ENCODE measurements around the gene CEACAM4.
"Not testable (repeated sequence)": the region's sequence is repeated elsewhere in the genome, so short reads cannot be mapped to it uniquely, and the experiment has no call there.

Gene CEACAM4

DNA sequence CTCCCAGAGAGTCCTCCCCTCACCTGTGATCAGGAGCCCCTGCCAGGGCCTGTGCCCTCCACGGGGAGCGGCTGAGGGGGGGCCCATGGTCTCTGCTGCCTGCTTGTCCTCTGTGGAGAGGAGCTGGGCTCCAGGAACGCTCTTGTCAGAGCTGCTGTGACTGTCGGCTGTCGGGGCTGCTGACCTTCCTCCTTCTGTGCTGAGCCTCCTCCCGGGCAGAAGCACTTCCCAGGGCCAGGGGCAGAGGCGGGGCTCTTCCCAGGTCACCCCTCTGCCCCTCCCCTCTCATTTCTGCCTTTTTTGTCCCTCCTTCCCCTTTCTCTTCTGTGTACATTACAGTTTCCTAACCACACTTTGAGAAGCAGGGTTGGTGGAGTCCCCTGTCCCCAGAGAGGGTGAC is at the start of gene CEACAM4:
TSS of gene CEACAM4 (minus strand) at position 198 of the 400 bp plus-strand sequence. CDS start at position 87, 111 bp downstream.
- DNase-seq (ENCODE audit: low read depth): no peak
- no peak within 1 kb of the TSS for H3K4me3 ChIP-seq (ENCODE audit: low read depth, low read length)
- TF ChIP-seq, protein P1, sequence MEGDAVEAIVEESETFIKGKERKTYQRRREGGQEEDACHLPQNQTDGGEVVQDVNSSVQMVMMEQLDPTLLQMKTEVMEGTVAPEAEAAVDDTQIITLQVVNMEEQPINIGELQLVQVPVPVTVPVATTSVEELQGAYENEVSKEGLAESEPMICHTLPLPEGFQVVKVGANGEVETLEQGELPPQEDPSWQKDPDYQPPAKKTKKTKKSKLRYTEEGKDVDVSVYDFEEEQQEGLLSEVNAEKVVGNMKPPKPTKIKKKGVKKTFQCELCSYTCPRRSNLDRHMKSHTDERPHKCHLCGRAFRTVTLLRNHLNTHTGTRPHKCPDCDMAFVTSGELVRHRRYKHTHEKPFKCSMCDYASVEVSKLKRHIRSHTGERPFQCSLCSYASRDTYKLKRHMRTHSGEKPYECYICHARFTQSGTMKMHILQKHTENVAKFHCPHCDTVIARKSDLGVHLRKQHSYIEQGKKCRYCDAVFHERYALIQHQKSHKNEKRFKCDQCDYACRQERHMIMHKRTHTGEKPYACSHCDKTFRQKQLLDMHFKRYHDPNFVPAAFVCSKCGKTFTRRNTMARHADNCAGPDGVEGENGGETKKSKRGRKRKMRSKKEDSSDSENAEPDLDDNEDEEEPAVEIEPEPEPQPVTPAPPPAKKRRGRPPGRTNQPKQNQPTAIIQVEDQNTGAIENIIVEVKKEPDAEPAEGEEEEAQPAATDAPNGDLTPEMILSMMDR (conservative IDR thresholded peaks at IDR 0.05; ENCODE audit: low read depth, low read length): no peak

DNA sequence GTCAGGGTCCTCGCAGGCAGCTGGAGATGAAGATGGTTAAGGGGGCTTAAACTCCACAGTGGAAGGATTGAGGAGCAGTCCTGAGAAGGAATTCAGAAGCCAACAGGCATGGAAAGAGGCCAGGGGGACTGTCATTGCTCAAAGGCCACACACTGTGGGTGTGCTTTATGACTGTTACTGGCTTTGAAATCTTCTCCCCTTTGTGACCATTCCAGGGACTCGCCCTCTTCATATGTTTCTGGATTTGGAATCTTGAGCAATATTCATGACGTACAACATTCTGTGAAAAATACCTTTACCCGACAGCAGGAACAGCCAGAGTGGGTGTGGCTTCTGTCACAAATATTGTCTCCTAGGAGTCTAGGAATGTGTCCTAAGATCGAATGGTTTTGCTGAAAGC is 44.6 kb upstream of the CEACAM4 start:
- no peak for DNase-seq (ENCODE audit: low read depth)
- H3K4me3 ChIP-seq (ENCODE audit: low read depth, low read length): no peak overlapping the region
- TF ChIP-seq, protein P1 (conservative IDR thresholded peaks at IDR 0.05; ENCODE audit: low read depth, low read length): no peak

DNA sequence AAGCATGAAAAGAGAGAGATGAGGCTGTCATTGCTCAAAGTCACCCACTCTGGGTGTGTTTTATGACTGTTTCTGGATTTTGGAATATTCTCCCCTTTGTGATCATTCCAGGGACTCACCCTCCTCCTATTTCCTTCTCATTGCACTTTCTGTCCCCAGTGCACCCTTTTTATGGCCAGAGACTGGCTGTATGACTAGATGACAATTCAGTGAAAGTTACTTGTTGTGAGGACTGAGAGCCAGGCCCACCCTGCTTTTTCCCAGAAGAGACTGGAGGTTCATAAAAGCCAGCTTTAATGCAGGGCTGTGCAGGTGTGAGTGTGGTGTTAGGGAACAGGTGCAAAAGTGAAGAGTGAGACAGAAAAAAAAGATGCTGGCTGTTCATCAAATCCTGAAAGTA is 43.9 kb upstream of the CEACAM4 start:
- TF ChIP-seq, protein P1 (conservative IDR thresholded peaks at IDR 0.05; ENCODE audit: low read depth, low read length): no peak
- H3K4me3 ChIP-seq (ENCODE audit: low read depth, low read length): no peak overlapping the region
- no peak for DNase-seq (ENCODE audit: low read depth)

DNA sequence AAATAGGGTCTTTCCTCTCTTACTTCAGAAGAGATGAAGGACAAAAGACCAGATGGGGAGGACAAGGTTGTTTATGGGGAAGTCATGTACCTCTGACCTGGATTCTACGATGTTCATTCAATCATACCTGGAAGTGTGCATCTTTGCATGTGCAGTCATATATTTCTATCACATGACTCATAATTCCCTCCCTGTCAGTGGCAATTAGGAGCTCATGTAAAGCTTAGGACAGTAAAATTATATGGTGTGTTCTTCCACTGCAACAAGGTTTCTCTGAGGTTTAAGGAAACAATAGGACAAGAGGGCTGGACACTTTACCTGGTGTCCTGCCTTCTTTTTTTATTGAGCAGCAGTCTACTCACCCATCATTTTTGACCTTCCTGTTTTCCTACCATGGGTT is 41.4 kb upstream of the CEACAM4 start:
- no peak overlapping the region for H3K4me3 ChIP-seq (ENCODE audit: low read depth, low read length)
- no peak for DNase-seq (ENCODE audit: low read depth)
- TF ChIP-seq, protein P1 (conservative IDR thresholded peaks at IDR 0.05; ENCODE audit: low read depth, low read length): no peak

DNA sequence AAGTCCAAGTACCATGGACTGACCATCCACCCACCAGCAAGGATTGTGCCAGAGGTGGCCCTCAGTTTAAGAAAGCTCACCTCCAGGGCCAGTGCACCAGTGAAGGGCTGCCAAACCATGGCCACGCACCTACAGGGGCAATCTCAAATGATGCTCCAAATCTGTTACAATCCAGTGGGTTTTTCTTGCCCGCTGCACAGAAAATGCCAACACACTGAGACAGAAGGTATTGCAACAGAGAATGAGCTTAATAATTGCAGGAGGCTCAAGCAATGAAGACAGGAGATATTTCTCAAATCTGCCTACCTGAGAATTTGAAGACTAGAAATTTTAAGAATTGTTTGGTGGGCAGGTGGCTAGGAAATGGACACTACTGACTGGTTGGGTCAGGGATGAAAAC is 39.2 kb upstream of the CEACAM4 start:
- DNase-seq (ENCODE audit: low read depth): no peak
- TF ChIP-seq, protein P1 (conservative IDR thresholded peaks at IDR 0.05; ENCODE audit: low read depth, low read length): no peak
- H3K4me3 ChIP-seq (ENCODE audit: low read depth, low read length): no peak overlapping the region

DNA sequence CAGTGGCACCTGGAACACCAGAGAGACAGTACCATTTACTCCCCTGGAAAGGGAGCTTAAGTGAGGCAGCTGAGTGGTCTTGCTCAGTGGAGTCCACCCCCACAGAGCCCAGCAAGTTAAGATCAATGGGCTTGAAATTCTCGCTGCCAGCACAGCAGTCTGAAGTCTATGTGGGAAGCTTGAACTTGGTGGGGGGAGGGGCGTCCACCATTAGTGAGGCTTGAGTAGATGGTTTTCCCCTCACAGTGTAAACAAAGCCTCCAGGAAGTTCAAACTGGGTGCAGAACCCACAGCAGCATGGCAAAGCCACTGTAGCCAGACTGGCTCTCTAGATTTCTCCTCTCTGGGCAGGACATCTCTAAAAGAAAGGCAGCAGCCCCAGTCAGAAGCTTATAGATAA is 30.3 kb upstream of the CEACAM4 start:
- DNase-seq (ENCODE audit: low read depth): no peak
- TF ChIP-seq, protein P1 (conservative IDR thresholded peaks at IDR 0.05; ENCODE audit: low read depth, low read length): no peak

DNA sequence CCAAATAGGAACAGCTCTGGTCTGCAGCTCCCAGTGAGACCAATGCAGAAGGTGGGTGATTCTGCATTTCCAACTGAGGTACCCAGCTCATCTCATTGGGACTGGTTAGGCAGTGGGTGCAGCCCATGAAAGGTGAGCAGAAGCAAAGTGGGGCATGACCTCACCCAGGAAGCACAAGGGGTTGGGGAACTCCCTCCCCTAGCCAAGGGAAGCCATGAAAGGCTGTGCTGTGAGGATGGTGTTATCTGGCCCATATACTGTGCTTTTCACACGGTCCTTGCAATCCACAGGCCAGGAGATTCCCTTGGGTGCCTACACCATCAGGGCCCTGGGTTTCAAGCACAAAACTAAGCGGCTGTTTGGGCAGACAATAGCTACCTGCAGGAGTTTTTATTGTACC is 29.9 kb upstream of the CEACAM4 start:
- DNase-seq (ENCODE audit: low read depth); H3K4me3 ChIP-seq (ENCODE audit: low read depth, low read length): not testable (repeated sequence)

More for the DNA sequence above, 30.3 kb upstream of the CEACAM4 start:
- no peak overlapping the region for H3K4me3 ChIP-seq (ENCODE audit: low read depth, low read length)

DNA sequence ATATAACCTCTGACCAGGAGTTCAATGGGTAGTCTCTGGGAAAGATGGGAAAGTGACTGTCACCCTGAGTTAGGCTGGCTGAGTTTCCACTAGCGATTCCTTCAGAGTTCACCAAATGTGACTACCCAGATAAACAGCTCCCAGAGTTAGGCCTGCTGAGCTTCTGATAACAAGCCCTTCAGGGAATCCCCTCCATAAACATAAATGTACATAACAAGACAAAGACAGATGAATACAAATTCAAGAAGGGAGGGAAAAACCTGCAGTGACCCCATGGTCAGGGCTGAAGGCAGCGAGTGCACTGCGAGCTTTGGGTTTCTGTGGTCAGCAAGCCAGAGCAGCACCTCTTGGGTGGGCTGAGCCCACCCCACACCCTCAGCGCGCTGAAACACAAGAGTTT is 25.4 kb upstream of the CEACAM4 start:
- DNase-seq (ENCODE audit: low read depth): no peak
- no peak overlapping the region for H3K4me3 ChIP-seq (ENCODE audit: low read depth, low read length)
- TF ChIP-seq, protein P1 (conservative IDR thresholded peaks at IDR 0.05; ENCODE audit: low read depth, low read length): no peak

All from choroid plexus epithelial cell (primary cell).